GM21786 (cell line): ENCODE measurements around the gene KCNG2.
"Not testable (repeated sequence)": the region's sequence is repeated elsewhere in the genome, so short reads cannot be mapped to it uniquely, and the experiment has no call there.

ENCODE experiments used
- ATAC-seq: cut with Tn5 transposase; IDR thresholded peaks from one replicate; pipeline ENCODE4 v1.9.1; 2021; ENCODE audit not compliant: unreplicated experiment

The KCNG2 gene, protein sequence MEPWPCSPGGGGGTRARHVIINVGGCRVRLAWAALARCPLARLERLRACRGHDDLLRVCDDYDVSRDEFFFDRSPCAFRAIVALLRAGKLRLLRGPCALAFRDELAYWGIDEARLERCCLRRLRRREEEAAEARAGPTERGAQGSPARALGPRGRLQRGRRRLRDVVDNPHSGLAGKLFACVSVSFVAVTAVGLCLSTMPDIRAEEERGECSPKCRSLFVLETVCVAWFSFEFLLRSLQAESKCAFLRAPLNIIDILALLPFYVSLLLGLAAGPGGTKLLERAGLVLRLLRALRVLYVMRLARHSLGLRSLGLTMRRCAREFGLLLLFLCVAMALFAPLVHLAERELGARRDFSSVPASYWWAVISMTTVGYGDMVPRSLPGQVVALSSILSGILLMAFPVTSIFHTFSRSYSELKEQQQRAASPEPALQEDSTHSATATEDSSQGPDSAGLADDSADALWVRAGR

DNA sequence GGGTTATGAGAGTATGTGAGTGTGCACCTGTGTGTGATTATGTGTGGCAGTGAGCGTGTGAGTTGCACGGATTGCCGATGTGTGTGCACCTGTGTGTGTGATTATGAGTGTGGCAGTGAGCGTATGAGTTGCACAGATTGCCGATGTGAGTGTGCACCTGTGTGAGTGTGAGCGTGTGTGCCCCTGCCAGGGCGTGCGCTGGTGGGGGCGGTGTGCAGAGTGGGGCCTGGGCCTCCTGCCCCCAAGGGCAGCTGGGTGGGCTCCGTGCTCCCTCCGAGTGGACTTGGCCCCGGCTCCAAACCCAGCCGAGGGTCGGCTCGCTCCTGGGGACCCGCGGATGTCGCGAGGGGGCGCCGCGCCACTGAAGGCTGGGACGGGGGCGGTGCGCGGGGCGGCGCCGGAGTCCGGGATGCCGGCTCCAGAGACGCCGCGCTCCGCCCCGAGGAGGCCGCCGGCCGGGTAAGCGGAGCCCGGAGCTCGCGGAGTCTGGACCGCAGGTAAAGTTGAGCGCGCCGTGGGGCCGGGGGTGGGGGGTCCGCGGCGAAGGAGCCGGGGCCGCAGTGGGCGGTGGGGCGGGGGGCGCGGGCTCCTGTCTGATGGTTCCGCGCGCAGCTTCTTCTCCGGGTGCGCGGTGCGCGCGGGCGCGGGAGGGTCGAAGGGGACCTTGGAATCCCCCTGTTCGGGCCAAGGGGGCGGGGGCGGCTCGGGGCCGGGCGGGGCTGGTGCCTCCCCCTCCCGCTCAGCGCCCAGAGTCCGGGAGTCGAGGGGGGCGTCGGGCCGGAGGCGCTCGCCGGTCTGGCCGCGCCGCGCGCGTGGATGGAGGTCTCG lies at the start of gene KCNG2:
KCNG2 (plus strand) TSS at position 421 of the 828 bp plus-strand sequence. CDS start 65,730 bp downstream, outside the sequence.
- no peak for ATAC-seq

- no peak for ATAC-seq
Observed at GRCh38 chr18:79748321-79749180, 49.2 kb upstream of the KCNG2 start.

- ATAC-seq, result no peak
Observed at GRCh38 chr18:79749251-79750191, 48.2 kb upstream of the KCNG2 start.

DNA sequence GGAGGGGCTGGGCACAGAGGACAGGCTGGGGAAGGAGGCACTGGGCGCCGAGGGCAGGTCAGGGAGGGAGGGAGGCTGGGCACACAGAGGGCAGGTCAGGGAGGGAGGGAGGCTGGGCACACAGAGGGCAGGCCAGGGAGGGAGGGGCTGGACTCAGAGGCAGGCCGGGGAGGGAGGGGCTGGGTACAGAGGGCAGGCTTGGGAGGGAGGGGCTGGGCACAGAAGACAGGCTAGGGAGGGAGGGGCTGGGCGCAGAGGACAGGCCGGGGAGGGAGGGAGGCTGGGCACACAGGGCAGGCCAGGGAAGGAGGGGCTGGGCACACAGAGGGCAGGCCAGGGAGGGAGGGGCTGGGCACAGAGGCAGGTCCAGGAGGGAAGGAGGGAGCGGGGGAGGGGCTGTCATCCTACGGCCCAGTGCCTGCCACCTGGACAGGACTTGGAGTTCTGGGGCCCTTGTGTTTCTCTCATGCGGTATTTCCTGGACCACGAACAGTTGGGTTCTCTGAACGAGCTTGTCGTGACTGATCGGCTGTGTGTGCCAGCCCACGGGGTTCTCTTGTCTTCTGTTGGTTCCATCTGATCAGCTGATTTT lies 46.7 kb upstream of the KCNG2 start:
- ATAC-seq, result no peak

DNA sequence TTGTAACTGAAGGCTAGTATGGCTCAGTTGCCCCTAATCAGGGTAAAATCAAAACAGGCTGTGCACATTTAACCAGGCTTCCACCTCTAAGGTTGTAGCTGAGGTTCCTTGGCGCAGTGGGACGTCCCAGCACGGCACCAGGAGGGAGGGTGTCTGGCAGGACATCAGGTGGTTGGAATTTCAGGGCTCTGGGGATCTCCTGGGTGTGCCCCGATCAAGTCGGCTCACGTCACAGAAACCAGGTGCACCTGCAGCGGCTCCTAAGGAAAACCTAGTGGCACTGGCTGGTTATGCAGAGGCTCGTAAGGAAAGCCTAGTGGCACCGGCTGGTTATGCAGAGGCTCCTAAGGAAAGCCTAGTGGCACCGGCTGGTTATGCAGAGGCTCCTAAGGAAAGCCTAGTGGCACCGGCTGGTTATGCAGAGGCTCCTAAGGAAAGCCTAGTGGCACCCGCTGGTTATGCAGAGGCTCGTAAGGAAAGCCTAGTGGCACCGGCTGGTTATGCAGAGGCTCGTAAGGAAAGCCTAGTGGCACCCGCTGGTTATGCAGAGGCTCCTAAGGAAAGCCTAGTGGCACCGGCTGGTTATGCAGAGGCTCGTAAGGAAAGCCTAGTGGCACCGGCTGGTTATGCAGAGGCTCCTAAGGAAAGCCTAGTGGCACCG lies 45.7 kb upstream of the KCNG2 start:
- ATAC-seq, result not testable (repeated sequence)

- ATAC-seq, result not testable (repeated sequence)
Observed at GRCh38 chr18:79752946-79753345, 44.8 kb upstream of the KCNG2 start.

DNA sequence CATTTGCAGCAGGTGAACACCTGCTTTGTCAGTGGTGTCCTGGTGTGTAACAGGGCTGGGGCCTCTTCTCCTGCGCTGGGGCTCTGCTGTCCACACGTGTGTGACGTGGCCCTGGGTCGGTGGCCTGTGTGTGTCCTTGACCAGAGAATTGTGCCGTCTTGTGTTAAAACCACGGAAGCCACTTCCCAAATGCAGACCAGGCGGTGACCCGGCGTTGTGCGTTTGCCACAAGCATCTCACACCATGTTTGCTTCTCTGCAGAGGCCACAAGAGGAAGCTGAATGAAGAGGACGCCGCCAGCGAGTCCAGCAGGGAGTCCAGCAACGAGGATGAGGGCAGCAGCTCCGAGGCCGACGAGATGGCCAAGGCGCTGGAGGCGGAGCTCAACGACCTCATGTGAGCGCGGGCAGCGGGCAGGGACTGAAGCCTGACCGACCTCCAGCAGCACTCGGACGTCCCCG lies 44.3 kb upstream of the KCNG2 start:
- ATAC-seq, result no peak

DNA sequence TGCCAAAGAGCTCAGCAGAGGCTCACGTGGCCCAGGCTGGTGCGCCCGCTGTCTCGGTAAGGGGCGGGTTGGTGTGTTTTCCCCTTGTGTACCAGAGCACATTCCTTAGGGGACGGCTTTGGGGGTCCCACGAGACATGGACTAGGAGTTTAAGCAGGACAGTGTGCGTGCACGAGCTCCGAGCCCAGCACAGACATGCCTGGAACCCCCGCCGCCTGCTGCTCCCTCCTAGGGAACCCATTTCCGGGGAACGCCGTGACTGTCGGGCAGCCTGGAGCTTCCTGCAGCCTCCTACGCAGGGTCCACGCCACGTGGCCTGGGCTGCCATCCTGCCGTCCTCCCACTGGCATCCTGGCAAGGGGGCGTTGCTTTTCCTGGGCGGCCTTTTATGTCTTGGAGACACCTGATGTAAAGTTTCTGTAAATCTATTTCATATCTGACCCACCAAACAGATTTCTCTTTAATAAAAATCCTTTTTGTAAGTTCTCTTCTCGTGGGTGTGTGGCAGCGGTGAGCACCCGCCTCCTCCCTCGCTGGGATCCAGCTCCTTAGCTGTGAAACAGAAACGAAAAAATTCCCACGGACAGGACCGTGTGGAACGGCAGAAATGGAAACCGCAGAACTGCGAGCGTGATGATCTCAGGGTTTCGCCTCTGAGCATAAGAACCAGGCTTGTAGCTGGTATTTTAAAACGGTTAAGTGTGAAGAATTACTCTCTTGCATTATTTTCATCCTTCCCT lies 43.5 kb upstream of the KCNG2 start:
- no peak for ATAC-seq

DNA sequence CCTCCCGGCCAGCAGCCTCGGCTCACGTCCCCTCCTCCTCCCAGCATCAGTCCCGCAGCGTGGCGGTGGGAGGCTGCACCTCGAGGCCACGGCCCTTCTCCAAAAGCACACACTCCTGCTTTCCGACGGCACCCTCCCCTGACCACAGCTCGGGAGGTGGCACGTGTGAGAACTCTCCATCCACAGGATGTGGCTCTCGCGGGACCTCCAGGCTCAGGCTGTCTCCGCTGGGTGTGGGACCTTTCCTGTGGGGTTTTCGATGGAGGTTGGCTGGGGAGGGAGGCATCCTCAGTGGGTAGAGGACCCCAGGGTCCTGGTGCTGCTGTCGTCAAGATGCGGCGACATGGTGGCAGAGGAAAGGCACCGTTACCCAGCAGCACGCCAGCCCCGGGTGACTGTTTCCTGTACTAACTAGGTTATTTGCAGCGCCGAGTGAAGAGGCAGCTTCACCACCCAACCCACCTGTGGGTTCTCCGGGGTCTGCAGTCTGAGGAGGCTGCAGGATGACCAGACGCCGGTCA lies 42.8 kb upstream of the KCNG2 start:
- ATAC-seq, result no peak

DNA sequence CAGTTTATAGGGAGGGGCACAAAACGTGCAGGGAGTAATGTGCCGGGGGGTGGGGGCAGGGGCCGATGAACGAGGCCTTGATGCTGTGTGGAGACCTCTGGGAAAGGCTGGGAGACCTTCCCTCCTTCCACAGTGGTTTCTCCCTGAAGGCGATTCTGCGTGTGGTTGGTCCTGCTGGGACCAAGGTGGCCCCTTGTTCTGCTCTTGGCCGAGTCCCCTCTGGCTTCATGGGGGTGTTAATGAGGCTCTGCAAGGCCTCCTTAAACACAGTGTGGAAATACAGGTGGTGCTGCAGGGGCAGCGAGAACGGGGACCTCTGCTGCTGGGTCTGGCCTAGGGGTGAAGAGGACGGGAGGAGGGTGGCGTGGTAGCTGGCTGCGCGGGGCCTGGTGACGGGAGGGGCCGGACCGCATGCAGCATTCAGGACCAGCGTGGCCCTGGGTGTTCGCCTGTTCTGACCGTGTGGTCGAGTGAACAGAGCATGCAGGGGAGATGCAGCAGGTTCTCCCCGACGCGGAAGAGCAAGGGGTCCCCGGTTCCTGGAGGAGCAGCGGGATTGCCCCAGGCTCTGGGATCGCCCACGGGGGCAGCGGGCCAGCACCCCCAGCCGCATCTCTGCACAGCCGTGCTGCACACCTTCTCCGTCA lies 42.1 kb upstream of the KCNG2 start:
- ATAC-seq, result no peak

- ATAC-seq, result no peak
Observed at GRCh38 chr18:79756143-79756500, 41.6 kb upstream of the KCNG2 start.

GRCh38 chr18:79756826-79757225 lies 40.9 kb upstream of the KCNG2 start:
- ATAC-seq, result no peak

DNA sequence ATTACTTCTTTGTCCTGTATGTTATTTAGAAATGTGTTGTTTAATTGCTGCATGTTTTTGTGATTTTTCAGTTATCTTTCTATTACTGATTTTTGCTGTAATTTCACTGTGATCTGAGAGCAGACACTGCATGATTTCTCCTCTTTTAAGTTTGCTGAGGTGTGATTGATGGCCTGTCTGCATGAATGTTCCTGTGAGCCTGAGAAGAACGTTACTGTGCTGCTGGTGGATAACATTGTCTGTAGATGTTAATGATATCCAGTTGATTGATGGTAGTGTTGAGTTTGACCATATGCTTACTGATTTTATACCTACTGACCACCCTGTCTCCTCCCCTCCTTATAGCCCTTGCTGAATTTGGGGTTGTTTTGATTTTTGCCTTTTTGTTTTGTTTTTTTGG lies 37.4 kb upstream of the KCNG2 start:
- ATAC-seq, result no peak

DNA sequence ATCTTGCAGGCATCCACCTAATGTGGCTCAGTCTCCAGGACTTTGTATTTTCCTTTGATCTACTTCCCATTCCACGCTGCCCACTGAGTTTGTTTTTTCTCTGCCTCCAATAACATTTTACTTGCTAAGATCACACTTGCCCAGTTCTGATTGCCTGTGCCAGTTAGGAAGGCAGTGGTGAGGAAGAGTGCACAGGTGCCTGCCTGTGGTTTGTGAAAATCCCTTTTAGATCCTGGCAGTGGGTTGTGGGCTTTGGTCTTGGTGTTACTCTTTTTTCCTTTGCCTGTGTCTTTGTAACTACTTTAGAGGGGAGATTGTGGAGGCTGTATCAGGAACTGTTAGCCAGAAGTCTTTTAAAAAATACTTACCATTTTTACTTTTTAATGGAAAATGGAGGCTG lies 36.9 kb upstream of the KCNG2 start:
- no peak for ATAC-seq

DNA sequence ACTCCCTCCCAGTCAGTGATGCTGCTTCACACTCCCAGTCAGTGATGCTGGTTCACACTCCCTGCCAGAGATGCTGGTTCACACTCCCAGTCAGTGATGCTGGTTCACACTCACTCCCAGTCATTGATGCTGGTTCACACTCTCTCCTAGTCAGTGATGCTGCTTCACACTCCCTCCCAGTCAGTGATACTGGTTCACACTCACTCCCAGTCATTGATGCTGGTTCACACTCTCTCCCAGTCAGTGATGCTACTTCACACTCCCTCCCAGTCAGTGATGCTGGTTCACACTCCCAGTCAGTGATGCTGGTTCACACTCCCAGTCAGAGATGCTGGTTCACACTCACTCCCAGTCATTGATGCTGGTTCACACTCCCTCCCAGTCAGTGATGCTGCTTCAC lies 34.3 kb upstream of the KCNG2 start:
- no peak for ATAC-seq

DNA sequence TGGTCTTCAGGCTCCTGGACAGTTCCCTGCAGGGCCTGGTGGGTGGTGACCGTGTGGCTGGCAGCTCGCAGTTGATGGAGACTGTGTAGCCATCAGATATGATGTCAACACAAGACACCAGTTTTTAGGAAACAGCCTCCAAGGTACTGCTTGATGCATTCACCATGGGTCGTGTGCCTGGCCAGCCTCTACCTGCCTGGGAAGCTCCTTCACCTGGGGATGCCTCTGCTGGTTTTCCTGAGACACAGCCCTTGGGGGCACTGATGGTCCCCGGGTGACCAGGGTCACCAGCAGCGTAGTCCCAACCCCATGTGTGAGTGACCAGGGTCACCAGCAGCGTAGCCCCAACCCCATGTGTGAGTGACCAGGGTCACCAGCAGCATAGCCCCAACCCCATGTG lies 33.6 kb upstream of the KCNG2 start:
- no peak for ATAC-seq

- no peak for ATAC-seq
Observed at GRCh38 chr18:79765491-79766245, 32.1 kb upstream of the KCNG2 start.
